GM19455 (cell line): ENCODE results near the gene FNDC7.
"Not testable (repeated sequence)": the region's sequence is repeated elsewhere in the genome, so short reads cannot be mapped to it uniquely, and the experiment has no call there.

ENCODE experiments used
- ATAC-seq: cut with Tn5 transposase; IDR thresholded peaks from one replicate; pipeline ENCODE4 v1.9.1; 2021; ENCODE audit not compliant: unreplicated experiment

FNDC7 gene

GRCh38 chr1:108695535-108695934 is 17.2 kb upstream of the FNDC7 start:
- ATAC-seq = no peak

GRCh38 chr1:108699375-108700332 is 13.1 kb upstream of the FNDC7 start:
- ATAC-seq = no peak

- ATAC-seq = no peak
Observed at GRCh38 chr1:108701176-108701849, 11.4 kb upstream of the FNDC7 start.

- ATAC-seq = not testable (repeated sequence)
Observed at GRCh38 chr1:108702109-108702508, 10.6 kb upstream of the FNDC7 start.

- no peak for ATAC-seq
Observed at GRCh38 chr1:108703939-108704338, 8.8 kb upstream of the FNDC7 start.

- ATAC-seq = no peak
Observed at GRCh38 chr1:108704496-108704895, 8.2 kb upstream of the FNDC7 start.

- ATAC-seq = no peak
Observed at GRCh38 chr1:108706643-108707042, 6.1 kb upstream of the FNDC7 start.

GRCh38 chr1:108708691-108709660 is 3.7 kb upstream of the FNDC7 start:
- no peak for ATAC-seq

GRCh38 chr1:108715932-108716331 is 3.2 kb downstream of the FNDC7 start:
- no peak for ATAC-seq

- no peak for ATAC-seq
Observed at GRCh38 chr1:108716437-108717230, 3.9 kb downstream of the FNDC7 start.

GRCh38 chr1:108717774-108718316 is 5.1 kb downstream of the FNDC7 start:
- ATAC-seq = no peak

GRCh38 chr1:108718927-108719655 is 6.4 kb downstream of the FNDC7 start:
- ATAC-seq = no peak

GRCh38 chr1:108719656-108720435 is 7.1 kb downstream of the FNDC7 start:
- no peak for ATAC-seq

GRCh38 chr1:108722292-108722691 is 9.6 kb downstream of the FNDC7 start:
- no peak for ATAC-seq

GRCh38 chr1:108725906-108726305 is 13.2 kb downstream of the FNDC7 start:
- ATAC-seq = no peak

- no peak for ATAC-seq
Observed at GRCh38 chr1:108728327-108728923, 15.7 kb downstream of the FNDC7 start.

GRCh38 chr1:108729481-108729880 is 16.8 kb downstream of the FNDC7 start:
- no peak for ATAC-seq

- no peak for ATAC-seq
Observed at GRCh38 chr1:108732398-108732797, 19.7 kb downstream of the FNDC7 start.
